ENCODE results near the gene TICAM1. TPM values are rescaled to one million over a fixed set of nuclear protein-coding genes. Genes with fewer than 3 reads are reported as not detected.
"Not testable (repeated sequence)": the region's sequence is repeated elsewhere in the genome, so short reads cannot be mapped to it uniquely, and the experiment has no call there.

TICAM1 gene
- total and polyA plus RNA-seq, 10 of the 15 experiments (the other 5 are each of a cell fraction or from before 2014, with no cell fraction given), result 0.31 to 31.1 (median 5.3) TPM

- WGBS (ENCODE audit: insufficient coverage, insufficient replicate concordance, low lambda C conversion rate, missing lambda C conversion rate), result 85% methylated on average over 5 of the region's 6 CpGs
- BruUV-seq (replicated peaks), result not testable (repeated sequence)
These were observed 45.0 kb downstream of the TICAM1 start for GRCh38 chr19:4786412-4787016.

DNA sequence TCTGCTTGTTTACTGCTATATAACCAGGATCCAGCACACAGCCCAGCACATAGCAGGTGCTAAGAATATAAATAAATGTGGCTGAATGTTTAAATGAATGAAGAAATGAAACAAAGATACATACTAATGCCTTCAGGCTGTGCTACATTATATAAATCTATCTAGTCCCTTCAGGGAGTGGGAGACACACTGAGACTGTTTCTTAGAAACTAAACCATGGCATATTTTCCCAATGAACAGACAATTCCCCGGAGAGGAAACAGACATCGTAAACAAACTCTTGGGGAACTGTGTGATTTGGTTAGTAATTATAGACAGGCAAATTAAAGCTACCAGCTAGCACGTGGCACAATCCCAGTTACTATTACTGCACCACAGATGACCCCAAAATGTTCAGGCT is 49.7 kb downstream of the TICAM1 start:
- no peaks in the 10 kb centered on the region for H3K4me1 ChIP-seq (ENCODE audit: control insufficient read depth, insufficient read depth, low read length)
- ChIA-PET SMC1A (ENCODE audit: uncharacterized antibody, unreplicated experiment) (interaction anchor here (1.0 to 3.3 kb wide), 2 partner anchors 10 to 48 kb away, joined by 4 to 14 read pairs; partner anchors contain the start of gene FEM1A), CTCF (interaction anchor here (1.1 to 1.4 kb wide), 2 partner anchors 9 to 44 kb away, joined by 5 to 7 read pairs; partner anchors contain the start of gene FEM1A), RAD21 (ENCODE audit: unreplicated experiment) (interaction anchor here (1.2 to 1.7 kb wide), 2 partner anchors 10 to 48 kb away, joined by 4 to 9 read pairs; partner anchors contain the start of gene FEM1A), POLR2A (no interaction called here)
- intact Hi-C loops (cut with micrococcal nuclease; ENCODE audit: unreplicated experiment), result no loop called here
- ATAC-seq (no peak), DNase-seq (ENCODE audit: low read depth, low spot score) (no peak), FAIRE-seq (no peak)
- H3K9ac ChIP-seq (ENCODE audit: control insufficient read depth, insufficient read depth, low read length), result no peak overlapping the region
- H3K79me2 ChIP-seq (ENCODE audit: control insufficient read depth, insufficient read depth, low read length), result no peaks in the 10 kb centered on the region
- H3K36me3 ChIP-seq (ENCODE audit: control insufficient read depth in 2 of 2, insufficient read depth in 2 of 2, low read length in 1 of 2), result no peaks in the 10 kb centered on the region
- in situ Hi-C loops (cut with MboI), result no loop called here
- no peak overlapping the region for H2AFZ ChIP-seq (ENCODE audit: control insufficient read depth, low read depth, low read length)
- H3K4me2 ChIP-seq (ENCODE audit: control insufficient read depth, insufficient read depth), result no peak overlapping the region
- no peaks in the 10 kb centered on the region for H4K20me1 ChIP-seq (ENCODE audit: control insufficient read depth, insufficient read depth)
- H3K27me3 ChIP-seq (replicated peaks in 1 of 2; ENCODE audit: control insufficient read depth in 2 of 2, insufficient read depth in 2 of 2, low read length in 1 of 2), result no peaks in the 10 kb centered on the region
- no TSS peak for BruUV-seq (replicated peaks)
- WGBS (ENCODE audit: insufficient coverage, insufficient replicate concordance, low lambda C conversion rate, missing lambda C conversion rate), result 25% methylated on average over 3 of the region's 3 CpGs
- H3K4me3 ChIP-seq, result no peak overlapping the region
- H3K9me3 ChIP-seq (replicated peaks; ENCODE audit: control insufficient read depth, insufficient read depth, low read length), result no peaks in the 10 kb centered on the region
- no peak overlapping the region for H3K27ac ChIP-seq (ENCODE audit: control insufficient read depth, insufficient read depth)
- TF ChIP-seq NFYA (IDR thresholded peaks at IDR 0.05; ENCODE audit: borderline replicate concordance, low read depth, low read length) (no peak), SMAD1 (IDR thresholded peaks at IDR 0.05; ENCODE audit: low read depth, partially characterized antibody) (no peak), RFX5 (IDR thresholded peaks at IDR 0.05; ENCODE audit: low read depth, low read length) (no peak), ASH2L (IDR thresholded peaks at IDR 0.05; ENCODE audit: borderline replicate concordance, low read depth) (no peak), LARP7 (IDR thresholded peaks at IDR 0.05) (no peak), KAT2A (conservative IDR thresholded peaks at IDR 0.05; ENCODE audit: control insufficient read depth, low read depth, low read length) (no peak), CHD1 (IDR thresholded peaks at IDR 0.05; ENCODE audit: low read depth, low read length) (no peak), NRF1 (conservative IDR thresholded peaks at IDR 0.05; ENCODE audit: low read depth, low read length) (no peak), ZBED1 (IDR thresholded peaks at IDR 0.05; ENCODE audit: borderline replicate concordance) (no peak), FOXM1 (IDR thresholded peaks at IDR 0.05; ENCODE audit: low read depth, low read length) (no peak), RCOR1 (conservative IDR thresholded peaks at IDR 0.05; ENCODE audit: low read depth, low read length) (no peak), ESRRA (IDR thresholded peaks at IDR 0.05; ENCODE audit: low read length) (no peak), TCF7 (IDR thresholded peaks at IDR 0.05; ENCODE audit: borderline replicate concordance) (no peak)
- TF ChIP-seq, protein P1, sequence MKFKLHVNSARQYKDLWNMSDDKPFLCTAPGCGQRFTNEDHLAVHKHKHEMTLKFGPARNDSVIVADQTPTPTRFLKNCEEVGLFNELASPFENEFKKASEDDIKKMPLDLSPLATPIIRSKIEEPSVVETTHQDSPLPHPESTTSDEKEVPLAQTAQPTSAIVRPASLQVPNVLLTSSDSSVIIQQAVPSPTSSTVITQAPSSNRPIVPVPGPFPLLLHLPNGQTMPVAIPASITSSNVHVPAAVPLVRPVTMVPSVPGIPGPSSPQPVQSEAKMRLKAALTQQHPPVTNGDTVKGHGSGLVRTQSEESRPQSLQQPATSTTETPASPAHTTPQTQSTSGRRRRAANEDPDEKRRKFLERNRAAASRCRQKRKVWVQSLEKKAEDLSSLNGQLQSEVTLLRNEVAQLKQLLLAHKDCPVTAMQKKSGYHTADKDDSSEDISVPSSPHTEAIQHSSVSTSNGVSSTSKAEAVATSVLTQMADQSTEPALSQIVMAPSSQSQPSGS (IDR thresholded peaks at IDR 0.05; ENCODE audit: low read length), result no peak
- TF ChIP-seq, protein P2, sequence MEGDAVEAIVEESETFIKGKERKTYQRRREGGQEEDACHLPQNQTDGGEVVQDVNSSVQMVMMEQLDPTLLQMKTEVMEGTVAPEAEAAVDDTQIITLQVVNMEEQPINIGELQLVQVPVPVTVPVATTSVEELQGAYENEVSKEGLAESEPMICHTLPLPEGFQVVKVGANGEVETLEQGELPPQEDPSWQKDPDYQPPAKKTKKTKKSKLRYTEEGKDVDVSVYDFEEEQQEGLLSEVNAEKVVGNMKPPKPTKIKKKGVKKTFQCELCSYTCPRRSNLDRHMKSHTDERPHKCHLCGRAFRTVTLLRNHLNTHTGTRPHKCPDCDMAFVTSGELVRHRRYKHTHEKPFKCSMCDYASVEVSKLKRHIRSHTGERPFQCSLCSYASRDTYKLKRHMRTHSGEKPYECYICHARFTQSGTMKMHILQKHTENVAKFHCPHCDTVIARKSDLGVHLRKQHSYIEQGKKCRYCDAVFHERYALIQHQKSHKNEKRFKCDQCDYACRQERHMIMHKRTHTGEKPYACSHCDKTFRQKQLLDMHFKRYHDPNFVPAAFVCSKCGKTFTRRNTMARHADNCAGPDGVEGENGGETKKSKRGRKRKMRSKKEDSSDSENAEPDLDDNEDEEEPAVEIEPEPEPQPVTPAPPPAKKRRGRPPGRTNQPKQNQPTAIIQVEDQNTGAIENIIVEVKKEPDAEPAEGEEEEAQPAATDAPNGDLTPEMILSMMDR (IDR thresholded peaks at IDR 0.05 in 2 of 3, conservative IDR thresholded peaks at IDR 0.05 in 1 of 3; ENCODE audit: control insufficient read depth in 2 of 3, extremely low read depth in 1 of 3, insufficient read depth in 1 of 3, low read depth in 3 of 3, low read length in 3 of 3), result no peak

More at GRCh38 chr19:4786412-4787016, 45.0 kb downstream of the TICAM1 start:
- H4K20me1 ChIP-seq (ENCODE audit: control insufficient read depth, insufficient read depth); H3K36me3 ChIP-seq (ENCODE audit: control insufficient read depth in 2 of 2, insufficient read depth in 2 of 2, low read length in 1 of 2); in situ Hi-C loops (cut with MboI); RAD21 ChIA-PET (ENCODE audit: unreplicated experiment); H3K27ac ChIP-seq (ENCODE audit: control insufficient read depth, insufficient read depth); H3K27me3 ChIP-seq (replicated peaks in 1 of 2; ENCODE audit: control insufficient read depth in 2 of 2, insufficient read depth in 2 of 2, low read length in 1 of 2); CTCF ChIA-PET; intact Hi-C loops (cut with micrococcal nuclease; ENCODE audit: unreplicated experiment); H3K4me1 ChIP-seq (ENCODE audit: control insufficient read depth, insufficient read depth, low read length); H3K9me3 ChIP-seq (replicated peaks; ENCODE audit: control insufficient read depth, insufficient read depth, low read length); FAIRE-seq; H2AFZ ChIP-seq (ENCODE audit: control insufficient read depth, low read depth, low read length); ATAC-seq; H3K4me2 ChIP-seq (ENCODE audit: control insufficient read depth, insufficient read depth); H3K9ac ChIP-seq (ENCODE audit: control insufficient read depth, insufficient read depth, low read length); DNase-seq (ENCODE audit: low read depth, low spot score); H3K4me3 ChIP-seq; H3K79me2 ChIP-seq (ENCODE audit: control insufficient read depth, insufficient read depth, low read length); POLR2A ChIA-PET: not testable (repeated sequence)
- SMC1A ChIA-PET (ENCODE audit: uncharacterized antibody, unreplicated experiment), result interaction anchor here (1.1 kb wide), 1 partner anchor 57 kb away, joined by 3 read pairs; no protein-coding TSS in a partner anchor
